SU-DHL-6 (cell line): ENCODE measurements around the gene KLHDC9.

Experiments used
- CTCF ChIP-seq: fragments of 200-600 bp; sonication (generic); IDR thresholded peaks from one replicate; pipeline ENCODE4 v1.5.1; 2017; ENCODE audit warnings: antibody characterized with exemption, mild to moderate bottlenecking, low read length, moderate library complexity; ENCODE audit not compliant: insufficient read depth, poor library complexity, severe bottlenecking
- EZH2phosphoT487 ChIP-seq: fragments of 200-600 bp; sonication (generic), shearing (Covaris generic); conservative IDR thresholded peaks from 2 replicates; pipeline ENCODE4 v1.6.1; 2018; ENCODE audit warnings: mild to moderate bottlenecking, antibody characterized with exemption, low read length, moderate library complexity, mixed read lengths

- TF ChIP-seq CTCF: no peak
- no peak for TF ChIP-seq EZH2phosphoT487
These were observed 13.0 kb upstream of the KLHDC9 start for GRCh38 chr1:161085165-161085564.
